ENCODE results near the gene NOX4. TPM values are rescaled to one million over a fixed set of nuclear protein-coding genes. Genes with fewer than 3 reads are reported as not detected.

NOX4 gene
- total and polyA plus RNA-seq, 10 of the 15 experiments (the other 5 are each of a cell fraction or from before 2014, with no cell fraction given) = not detected

- no peak for TF ChIP-seq ATF3 (IDR thresholded peaks at IDR 0.05; ENCODE audit: borderline replicate concordance, extremely low read depth, low read depth, low read length)
- no peak for TF ChIP-seq NR2C2 (IDR thresholded peaks at IDR 0.05; ENCODE audit: borderline replicate concordance, control insufficient read depth, insufficient read length, low read depth)
- TF ChIP-seq GABPA (IDR thresholded peaks at IDR 0.05; ENCODE audit: low read depth) = no peak
Measured at GRCh38 chr11:89443361-89444322, 47.5 kb downstream of the NOX4 start (continued).

- DNase-seq (ENCODE audit: low read depth, low spot score) (no peak), FAIRE-seq (no peak), ATAC-seq (no peak)
- Histone ChIP-seq H3K4me2 (ENCODE audit: control insufficient read depth, insufficient read depth) (no peak overlapping the region), H3K27ac (ENCODE audit: control insufficient read depth, insufficient read depth) (no peak overlapping the region), H3K9me3 (replicated peaks; ENCODE audit: control insufficient read depth, insufficient read depth, low read length) (no peaks in the 10 kb centered on the region), H3K27me3 (replicated peaks in 1 of 2; ENCODE audit: control insufficient read depth in 2 of 2, insufficient read depth in 2 of 2, low read length in 1 of 2) (no peaks in the 10 kb centered on the region), H2AFZ (ENCODE audit: control insufficient read depth, low read depth, low read length) (no peak overlapping the region), H3K79me2 (ENCODE audit: control insufficient read depth, insufficient read depth, low read length) (no peaks in the 10 kb centered on the region), H3K4me3 (no peak overlapping the region), H4K20me1 (ENCODE audit: control insufficient read depth, insufficient read depth) (no peaks in the 10 kb centered on the region), H3K36me3 (ENCODE audit: control insufficient read depth in 2 of 2, insufficient read depth in 2 of 2, low read length in 1 of 2) (no peaks in the 10 kb centered on the region), H3K4me1 (ENCODE audit: control insufficient read depth, insufficient read depth, low read length) (no peaks in the 10 kb centered on the region), H3K9ac (ENCODE audit: control insufficient read depth, insufficient read depth, low read length) (no peak overlapping the region)
- TF ChIP-seq EP300 (IDR thresholded peaks at IDR 0.05; ENCODE audit: borderline replicate concordance in 1 of 2, control insufficient read depth in 1 of 2, low read depth in 2 of 2, low read length in 2 of 2) (no peak), USF2 (IDR thresholded peaks at IDR 0.05; ENCODE audit: borderline replicate concordance, low read depth, low read length) (no peak), ASH2L (IDR thresholded peaks at IDR 0.05; ENCODE audit: borderline replicate concordance, low read depth) (no peak), JUNB (IDR thresholded peaks at IDR 0.05) (no peak)
- RAD21 ChIA-PET (ENCODE audit: unreplicated experiment) = no interaction called here
- no TSS peak for BruUV-seq (replicated peaks)
- POLR2A ChIA-PET = no interaction called here
- in situ Hi-C loops (cut with MboI) (no loop called here), intact Hi-C loops (cut with micrococcal nuclease; ENCODE audit: unreplicated experiment) (no loop called here)
- CTCF ChIA-PET = no interaction called here
- 32% methylated on average over 2 of the region's 2 CpGs for WGBS (ENCODE audit: insufficient coverage, insufficient replicate concordance, low lambda C conversion rate, missing lambda C conversion rate)
- SMC1A ChIA-PET (ENCODE audit: uncharacterized antibody, unreplicated experiment) = no interaction called here
Measured at GRCh38 chr11:89442801-89443200, 48.4 kb downstream of the NOX4 start.

Data from GM12878 (cell line).